BJ (cell line): ENCODE results near the gene DHX34. TPM values are rescaled to one million over a fixed set of nuclear protein-coding genes. Genes with fewer than 3 reads are reported as not detected.

Experiments used
- CTCF ChIA-PET: fragments of 350-600 bp; formaldehyde crosslinking; extraction: SDS; loops from one replicate; lab custom pipeline; 2021; ENCODE audit warnings: antibody characterized with exemption, inconsistent platforms; lab: Yijun Ruan, JAX
- POLR2A ChIA-PET: fragments of 300-600 bp; sonication (Branson Sonifier 250); formaldehyde crosslinking; extraction: SDS; loops from one replicate; lab custom pipeline; 2021; ENCODE audit warnings: antibody characterized with exemption; lab: Charles Lee
- DNase-seq: peaks from one replicate; pipeline ENCODE4 v3.0.0-alpha.2; 2011; ENCODE audit warnings: low read depth
- H3K27me3 ChIP-seq: 2 replicates; pipeline ENCODE4 v1.6.0; 2011; ENCODE audit warnings: low read length; ENCODE audit not compliant: control insufficient read depth, insufficient read depth
- H3K36me3 ChIP-seq: 2 replicates; pipeline ENCODE4 v1.5.1; 2011; ENCODE audit warnings: low read length; ENCODE audit not compliant: control insufficient read depth, insufficient read depth
- H3K4me3 ChIP-seq: 2 replicates; pipeline ENCODE4 v1.5.1; 2011; ENCODE audit warnings: low read depth, mild to moderate bottlenecking, control low read depth, low read length
- CTCF ChIP-seq: IDR thresholded peaks from 2 replicates; pipeline ENCODE4 v1.5.1; 2011; ENCODE audit warnings: low read depth, mild to moderate bottlenecking, control low read depth, inconsistent platforms, low read length, moderate library complexity; ENCODE audit not compliant: insufficient read depth
- polyA plus RNA-seq: library from polyadenylated mRNA; depleted of rRNA; stranded (reverse); fragments of >200 nt; gene quantifications from 2 replicates; pipeline ENCODE4 v1.2.3, GENCODE V29; 2011

Gene DHX34
- polyA plus RNA-seq, 1 experiment: 6.4 TPM

GRCh38 chr19:47427241-47428176, 78.4 kb downstream of the DHX34 start:
- DNase-seq: no peak
- ChIA-PET POLR2A (interaction anchor here (0.8 kb wide), 1 partner anchor 299 kb away, joined by 3 read pairs; no protein-coding TSS in a partner anchor), CTCF (interaction anchor here (0.7 to 10.0 kb wide), 33 partner anchors 8 to 341 kb away, joined by 3 to 428 read pairs (median 4); partner anchors contain the start of genes DHX34, EHD2, KPTN and MEIS3)
- no peaks in the 10 kb centered on the region for H3K36me3 ChIP-seq
- peaks cover 16% of the 10 kb centered on the region for H3K27me3 ChIP-seq
- peak; percentile 93 for TF ChIP-seq CTCF
- H3K4me3 ChIP-seq: peak overlapping the region; percentile 8; the same call in 1 of the 2 replicates

- Histone ChIP-seq H3K36me3 (no peaks in the 10 kb centered on the region), H3K4me3 (peak overlapping the region; percentile 24; the same call in 1 of the 2 replicates), H3K27me3 (peaks cover 9% of the 10 kb centered on the region)
- POLR2A ChIA-PET: interaction anchor here (0.8 kb wide), 1 partner anchor 298 kb away, joined by 3 read pairs; no protein-coding TSS in a partner anchor
- peak; percentile 97 for DNase-seq
- TF ChIP-seq CTCF: no peak
- CTCF ChIA-PET: interaction anchor here (0.7 to 10.0 kb wide), 32 partner anchors 8 to 340 kb away, joined by 3 to 428 read pairs (median 4); partner anchors contain the start of genes DHX34, EHD2, KPTN and MEIS3
Observed at GRCh38 chr19:47428177-47428894, 79.2 kb downstream of the DHX34 start.

- ChIA-PET CTCF (interaction anchor here (0.6 to 10.0 kb wide), 15 partner anchors 54 to 315 kb away, joined by 3 to 428 read pairs (median 4); partner anchors contain the start of genes EHD2, KPTN and NAPA), POLR2A (no interaction called here)
- no peak for TF ChIP-seq CTCF
- H3K36me3 ChIP-seq: no peaks in the 10 kb centered on the region
- H3K27me3 ChIP-seq: peaks cover 3% of the 10 kb centered on the region
- no peak overlapping the region for H3K4me3 ChIP-seq
- DNase-seq: no peak
Observed at GRCh38 chr19:47429140-47429793, 80.2 kb downstream of the DHX34 start.

- ChIA-PET POLR2A (no interaction called here), CTCF (interaction anchor here (1.0 to 10.0 kb wide), 8 partner anchors 53 to 274 kb away, joined by 3 to 428 read pairs (median 3); partner anchors contain the start of genes EHD2 and KPTN)
- TF ChIP-seq CTCF: peak; percentile 30; the same call in 1 of the 2 replicates
- DNase-seq: no peak
- no peak overlapping the region for H3K4me3 ChIP-seq
- no peaks in the 10 kb centered on the region for H3K36me3 ChIP-seq
- H3K27me3 ChIP-seq: no peaks in the 10 kb centered on the region
Observed at GRCh38 chr19:47430041-47430802, 81.1 kb downstream of the DHX34 start.
